AG09319 (cell line): ENCODE data around the gene OSR1.
A peak's percentile ranks its signal among the peaks of the same experiment; 100 is the strongest.

Experiments used
- DNase-seq: peaks from one replicate; pipeline ENCODE4 v3.0.0-alpha.2; 2010; ENCODE audit warnings: low read depth; ENCODE audit errors: extremely low read depth
- CTCF ChIP-seq: IDR thresholded peaks from 2 replicates; pipeline ENCODE4 v1.5.1; 2011; ENCODE audit warnings: low read depth, mild to moderate bottlenecking, inconsistent platforms, low read length, moderate library complexity

Gene OSR1

GRCh38 chr2:19371996-19372582, 13.7 kb upstream of the OSR1 start:
- no peak for DNase-seq
- no peak for TF ChIP-seq CTCF

- TF ChIP-seq CTCF: peak; percentile 65
- DNase-seq: no peak
These were observed 11.0 kb upstream of the OSR1 start for GRCh38 chr2:19369341-19369955.

GRCh38 chr2:19368760-19369159, 10.3 kb upstream of the OSR1 start:
- DNase-seq: no peak
- no peak for TF ChIP-seq CTCF

- DNase-seq: no peak
- no peak for TF ChIP-seq CTCF
These were observed 8.9 kb upstream of the OSR1 start for GRCh38 chr2:19367326-19367725.

- no peak for DNase-seq
- TF ChIP-seq CTCF: no peak
These were observed 6.7 kb upstream of the OSR1 start for GRCh38 chr2:19365126-19365525.

- no peak for TF ChIP-seq CTCF
- DNase-seq: no peak
These were observed 5.6 kb upstream of the OSR1 start for GRCh38 chr2:19364014-19364413.

- TF ChIP-seq CTCF: no peak
- DNase-seq: no peak
These were observed 5.0 kb upstream of the OSR1 start for GRCh38 chr2:19363474-19363778.
